ENCODE measurements around the gene ERC1.
A peak's percentile ranks its signal among the peaks of the same experiment; 100 is the strongest.
"Not testable (repeated sequence)": the region's sequence is repeated elsewhere in the genome, so short reads cannot be mapped to it uniquely, and the experiment has no call there.

The ERC1 gene

GRCh38 chr12:1047898-1048660, 57.1 kb downstream of the ERC1 start:
- Histone ChIP-seq H3K4me3 (ENCODE audit: severe bottlenecking) (no peak overlapping the region), H3K27ac (ENCODE audit: poor library complexity, severe bottlenecking) (no peak overlapping the region), H3K27me3 (ENCODE audit: insufficient read depth, poor library complexity, severe bottlenecking) (no peaks in the 10 kb centered on the region), H3K9me3 (ENCODE audit: severe bottlenecking) (no peaks in the 10 kb centered on the region), H3K36me3 (ENCODE audit: low read depth) (peaks cover 4% of the 10 kb centered on the region; the same call in 1 of the 2 replicates), H3K4me1 (ENCODE audit: insufficient read depth, poor library complexity, severe bottlenecking) (peaks cover 42% of the 10 kb centered on the region)
- no peak for TF ChIP-seq CTCF (IDR thresholded peaks at IDR 0.05; ENCODE audit: poor library complexity, severe bottlenecking)
- DNase-seq (ENCODE audit: low spot score) (no peak), ATAC-seq (ENCODE audit: low read depth) (no peak)

GRCh38 chr12:1050059-1050707, 59.2 kb downstream of the ERC1 start:
- H3K9me3 ChIP-seq (ENCODE audit: severe bottlenecking): no peaks in the 10 kb centered on the region
- no peak for DNase-seq (ENCODE audit: low spot score)

GRCh38 chr12:1051672-1052071, 60.6 kb downstream of the ERC1 start:
- not testable (repeated sequence) for H3K9me3 ChIP-seq (ENCODE audit: severe bottlenecking); H3K27me3 ChIP-seq (ENCODE audit: insufficient read depth, poor library complexity, severe bottlenecking); H3K27ac ChIP-seq (ENCODE audit: poor library complexity, severe bottlenecking); ATAC-seq (ENCODE audit: low read depth); DNase-seq (ENCODE audit: low spot score); H3K4me3 ChIP-seq (ENCODE audit: severe bottlenecking); H3K36me3 ChIP-seq (ENCODE audit: low read depth)
- H3K4me1 ChIP-seq (ENCODE audit: insufficient read depth, poor library complexity, severe bottlenecking): peaks cover 19% of the 10 kb centered on the region

More at GRCh38 chr12:1050059-1050707, 59.2 kb downstream of the ERC1 start:
- no peak overlapping the region for H3K27ac ChIP-seq (ENCODE audit: poor library complexity, severe bottlenecking)
- H3K27me3 ChIP-seq (ENCODE audit: insufficient read depth, poor library complexity, severe bottlenecking): no peaks in the 10 kb centered on the region
- no peak for TF ChIP-seq CTCF (IDR thresholded peaks at IDR 0.05; ENCODE audit: poor library complexity, severe bottlenecking)
- no peak overlapping the region for H3K4me3 ChIP-seq (ENCODE audit: severe bottlenecking)
- peaks cover 26% of the 10 kb centered on the region for H3K4me1 ChIP-seq (ENCODE audit: insufficient read depth, poor library complexity, severe bottlenecking)
- H3K36me3 ChIP-seq (ENCODE audit: low read depth): peaks cover 4% of the 10 kb centered on the region; the same call in 1 of the 2 replicates
- ATAC-seq (ENCODE audit: low read depth): peak; percentile 32; the same call in 1 of the 3 replicates

GRCh38 chr12:1053690-1054089, 62.7 kb downstream of the ERC1 start:
- peaks cover 5% of the 10 kb centered on the region for H3K4me1 ChIP-seq (ENCODE audit: insufficient read depth, poor library complexity, severe bottlenecking)
- H3K27ac ChIP-seq (ENCODE audit: poor library complexity, severe bottlenecking): no peak overlapping the region
- H3K27me3 ChIP-seq (ENCODE audit: insufficient read depth, poor library complexity, severe bottlenecking): no peaks in the 10 kb centered on the region
- H3K36me3 ChIP-seq (ENCODE audit: low read depth): peaks cover 12% of the 10 kb centered on the region
- H3K9me3 ChIP-seq (ENCODE audit: severe bottlenecking): peaks cover 7% of the 10 kb centered on the region
- no peak for DNase-seq (ENCODE audit: low spot score)
- TF ChIP-seq CTCF (IDR thresholded peaks at IDR 0.05; ENCODE audit: poor library complexity, severe bottlenecking): no peak
- no peak for ATAC-seq (ENCODE audit: low read depth)
- no peak overlapping the region for H3K4me3 ChIP-seq (ENCODE audit: severe bottlenecking)

GRCh38 chr12:1054117-1054870, 63.3 kb downstream of the ERC1 start:
- Histone ChIP-seq H3K4me1 (ENCODE audit: insufficient read depth, poor library complexity, severe bottlenecking) (peaks cover 5% of the 10 kb centered on the region), H3K27me3 (ENCODE audit: insufficient read depth, poor library complexity, severe bottlenecking) (no peaks in the 10 kb centered on the region), H3K9me3 (ENCODE audit: severe bottlenecking) (peaks cover 10% of the 10 kb centered on the region), H3K4me3 (ENCODE audit: severe bottlenecking) (no peak overlapping the region), H3K36me3 (ENCODE audit: low read depth) (peaks cover 12% of the 10 kb centered on the region), H3K27ac (ENCODE audit: poor library complexity, severe bottlenecking) (no peak overlapping the region)
- peak; percentile 35; the same call in 1 of the 3 replicates for ATAC-seq (ENCODE audit: low read depth)
- DNase-seq (ENCODE audit: low spot score): no peak
- TF ChIP-seq CTCF (IDR thresholded peaks at IDR 0.05; ENCODE audit: poor library complexity, severe bottlenecking): no peak

Measured in RWPE2 (cell line).